Neural progenitor cell (in vitro differentiated cells): Measurements from ENCODE around the gene ARHGAP21.

Experiments used
- CTCF ChIP-seq: fragments of 200-600 bp; sonication (generic); IDR thresholded peaks from 2 replicates; pipeline ENCODE4 v1.5.1; 2017; ENCODE audit warnings: antibody characterized with exemption, mild to moderate bottlenecking
- EZH2 ChIP-seq: fragments of 200-600 bp; sonication (generic); IDR thresholded peaks from 2 replicates; pipeline ENCODE4 v1.6.1; 2017; ENCODE audit warnings: antibody characterized with exemption, mild to moderate bottlenecking, moderate library complexity
- EZH2phosphoT487 ChIP-seq: fragments of 200-600 bp; sonication (generic); IDR thresholded peaks from 2 replicates; pipeline ENCODE4 v1.6.1; 2017; ENCODE audit warnings: antibody characterized with exemption

GRCh38 chr10:24708081-24708480, 15.6 kb downstream of the ARHGAP21 start:
- TF ChIP-seq CTCF: no peak
- no peak for TF ChIP-seq EZH2
- TF ChIP-seq EZH2phosphoT487: no peak
